KMS-11 (cell line): ENCODE results near the gene TRIO.

ENCODE experiments used
- H2AFZ ChIP-seq: fragments of 200-600 bp; sonication (generic); 2 replicates; pipeline ENCODE4 v1.6.1; 2016; ENCODE audit warnings: antibody characterized with exemption, mixed run types, low read depth
- H3K27ac ChIP-seq: fragments of 200-600 bp; sonication (generic); 2 replicates; pipeline ENCODE4 v1.6.1; 2016; ENCODE audit warnings: mild to moderate bottlenecking, mixed run types
- H3K27me3 ChIP-seq: fragments of 200-600 bp; sonication (generic); 2 replicates; pipeline ENCODE4 v1.6.1; 2017; ENCODE audit warnings: mild to moderate bottlenecking, low read depth, mixed run types, moderate library complexity; ENCODE audit not compliant: insufficient read depth
- H3K36me3 ChIP-seq: fragments of 200-600 bp; sonication (generic); 2 replicates; pipeline ENCODE4 v1.6.1; 2017; ENCODE audit warnings: mild to moderate bottlenecking, mixed run types; ENCODE audit not compliant: insufficient read depth
- H3K4me1 ChIP-seq: fragments of 200-600 bp; sonication (generic); 2 replicates; pipeline ENCODE4 v1.6.1; 2016; ENCODE audit warnings: mild to moderate bottlenecking, low read depth, mixed run types; ENCODE audit not compliant: poor library complexity, severe bottlenecking
- H3K4me2 ChIP-seq: fragments of 200-600 bp; sonication (generic); 2 replicates; pipeline ENCODE4 v1.7.0; 2016; ENCODE audit warnings: mild to moderate bottlenecking, mixed run types
- H3K4me3 ChIP-seq: fragments of 200-600 bp; sonication (generic); IDR thresholded peaks from 2 replicates; pipeline ENCODE4 v1.6.1; 2017; ENCODE audit warnings: low read depth, low read length, mixed read lengths; ENCODE audit not compliant: insufficient read depth
- H3K79me2 ChIP-seq: fragments of 200-600 bp; sonication (generic); 2 replicates; pipeline ENCODE4 v1.6.1; 2016; ENCODE audit warnings: low read depth, mixed run types; ENCODE audit not compliant: insufficient read depth
- H3K9ac ChIP-seq: fragments of 200-600 bp; sonication (generic); 2 replicates; pipeline ENCODE4 v1.6.1; 2016; ENCODE audit warnings: mild to moderate bottlenecking, mixed run types
- H4K20me1 ChIP-seq: fragments of 200-600 bp; sonication (generic); 2 replicates; pipeline ENCODE4 v1.6.1; 2016; ENCODE audit warnings: mild to moderate bottlenecking, mixed run types; ENCODE audit not compliant: insufficient read depth
- TF ChIP-seq, protein P1 (sequence below): fragments of 200-600 bp; sonication (generic); conservative IDR thresholded peaks from 2 replicates; pipeline ENCODE4 v1.6.1; 2017; ENCODE audit warnings: low read depth, mild to moderate bottlenecking, antibody characterized with exemption, low read length, moderate library complexity, mixed read lengths

The TRIO gene

DNA sequence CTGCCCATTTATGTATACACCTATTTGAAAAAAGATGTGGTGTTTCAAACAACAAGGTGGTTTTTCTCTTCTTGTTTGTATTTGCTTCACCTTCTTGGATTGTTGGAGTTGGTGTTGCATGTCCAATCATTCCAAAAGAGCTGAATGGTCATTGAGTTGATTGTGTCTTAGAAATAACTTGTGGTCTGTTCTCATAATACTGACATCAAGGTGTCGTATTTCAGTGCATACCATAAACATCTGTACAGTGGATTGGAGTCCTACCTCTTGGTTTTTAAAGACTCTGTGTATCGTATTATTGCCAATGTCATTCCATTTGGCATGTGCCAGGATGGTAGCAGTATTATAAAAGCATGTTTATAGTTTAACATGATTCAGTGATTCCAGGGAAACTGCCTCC is 73.2 kb downstream of the TRIO start:
- no peak overlapping the region for H2AFZ ChIP-seq
- H4K20me1 ChIP-seq = no peaks in the 10 kb centered on the region
- H3K79me2 ChIP-seq = peaks cover 87% of the 10 kb centered on the region
- peak overlapping the region; percentile 86 for H3K4me2 ChIP-seq
- H3K27ac ChIP-seq = peak overlapping the region; percentile 92
- H3K4me3 ChIP-seq = no peak overlapping the region
- peak overlapping the region; percentile 48; the same call in 1 of the 2 replicates for H3K9ac ChIP-seq
- H3K36me3 ChIP-seq = no peaks in the 10 kb centered on the region
- TF ChIP-seq, protein P1, sequence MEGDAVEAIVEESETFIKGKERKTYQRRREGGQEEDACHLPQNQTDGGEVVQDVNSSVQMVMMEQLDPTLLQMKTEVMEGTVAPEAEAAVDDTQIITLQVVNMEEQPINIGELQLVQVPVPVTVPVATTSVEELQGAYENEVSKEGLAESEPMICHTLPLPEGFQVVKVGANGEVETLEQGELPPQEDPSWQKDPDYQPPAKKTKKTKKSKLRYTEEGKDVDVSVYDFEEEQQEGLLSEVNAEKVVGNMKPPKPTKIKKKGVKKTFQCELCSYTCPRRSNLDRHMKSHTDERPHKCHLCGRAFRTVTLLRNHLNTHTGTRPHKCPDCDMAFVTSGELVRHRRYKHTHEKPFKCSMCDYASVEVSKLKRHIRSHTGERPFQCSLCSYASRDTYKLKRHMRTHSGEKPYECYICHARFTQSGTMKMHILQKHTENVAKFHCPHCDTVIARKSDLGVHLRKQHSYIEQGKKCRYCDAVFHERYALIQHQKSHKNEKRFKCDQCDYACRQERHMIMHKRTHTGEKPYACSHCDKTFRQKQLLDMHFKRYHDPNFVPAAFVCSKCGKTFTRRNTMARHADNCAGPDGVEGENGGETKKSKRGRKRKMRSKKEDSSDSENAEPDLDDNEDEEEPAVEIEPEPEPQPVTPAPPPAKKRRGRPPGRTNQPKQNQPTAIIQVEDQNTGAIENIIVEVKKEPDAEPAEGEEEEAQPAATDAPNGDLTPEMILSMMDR = no peak
- H3K27me3 ChIP-seq = no peaks in the 10 kb centered on the region
- H3K4me1 ChIP-seq = peaks cover 100% of the 10 kb centered on the region

DNA sequence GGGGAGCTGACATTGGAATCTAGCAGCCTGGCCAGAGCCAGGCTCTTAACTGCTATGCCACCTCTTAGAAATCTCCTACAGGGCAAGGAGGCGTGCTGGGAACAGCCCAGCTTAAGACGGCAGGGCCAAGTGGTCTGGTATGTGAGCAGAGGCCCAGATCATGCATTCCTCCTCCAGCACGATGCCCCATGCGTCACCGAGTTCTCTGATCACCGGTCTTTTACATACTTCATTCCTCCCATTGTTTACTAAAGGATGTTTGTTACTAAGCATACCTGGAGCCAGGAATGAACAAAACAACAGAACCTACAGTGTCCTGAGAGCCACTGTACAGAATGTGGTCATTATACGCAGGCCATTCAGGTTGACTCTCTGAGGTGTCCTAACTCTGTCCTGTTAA is 73.8 kb downstream of the TRIO start:
- Histone ChIP-seq H3K4me1 (peaks cover 99% of the 10 kb centered on the region), H3K4me2 (peak overlapping the region; percentile 86), H3K79me2 (peaks cover 88% of the 10 kb centered on the region), H3K9ac (peak overlapping the region; percentile 48), H3K27me3 (no peaks in the 10 kb centered on the region), H3K4me3 (no peak overlapping the region), H3K27ac (peak overlapping the region; percentile 92), H2AFZ (no peak overlapping the region), H4K20me1 (no peaks in the 10 kb centered on the region), H3K36me3 (no peaks in the 10 kb centered on the region)
- TF ChIP-seq, protein P1 = no peak

DNA sequence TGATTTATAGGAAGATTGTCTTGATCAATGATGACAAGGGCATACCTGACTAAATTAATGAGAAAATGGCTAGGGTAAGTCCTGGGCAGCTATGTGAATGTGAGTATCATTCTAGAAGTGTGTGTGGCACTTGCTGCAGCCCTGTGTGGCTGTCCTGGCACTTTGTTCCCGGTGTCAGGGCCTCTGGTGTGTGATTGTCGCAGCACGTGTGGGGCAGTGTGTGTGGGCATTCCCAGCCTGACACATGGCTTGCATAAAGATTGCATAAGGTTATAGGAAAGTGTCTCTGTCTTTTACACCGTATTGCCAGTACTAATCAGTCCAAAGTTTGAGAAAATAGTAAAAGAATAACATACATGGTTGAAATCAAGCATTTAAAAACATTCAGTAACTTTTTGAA is 74.4 kb downstream of the TRIO start:
- TF ChIP-seq, protein P1 = no peak
- peaks cover 88% of the 10 kb centered on the region for H3K79me2 ChIP-seq
- peak overlapping the region; percentile 86 for H3K4me2 ChIP-seq
- H2AFZ ChIP-seq = no peak overlapping the region
- peaks cover 92% of the 10 kb centered on the region for H3K4me1 ChIP-seq
- no peaks in the 10 kb centered on the region for H3K36me3 ChIP-seq
- no peaks in the 10 kb centered on the region for H4K20me1 ChIP-seq
- peak overlapping the region; percentile 48 for H3K9ac ChIP-seq
- peak overlapping the region; percentile 92 for H3K27ac ChIP-seq
- H3K4me3 ChIP-seq = no peak overlapping the region
- no peaks in the 10 kb centered on the region for H3K27me3 ChIP-seq

DNA sequence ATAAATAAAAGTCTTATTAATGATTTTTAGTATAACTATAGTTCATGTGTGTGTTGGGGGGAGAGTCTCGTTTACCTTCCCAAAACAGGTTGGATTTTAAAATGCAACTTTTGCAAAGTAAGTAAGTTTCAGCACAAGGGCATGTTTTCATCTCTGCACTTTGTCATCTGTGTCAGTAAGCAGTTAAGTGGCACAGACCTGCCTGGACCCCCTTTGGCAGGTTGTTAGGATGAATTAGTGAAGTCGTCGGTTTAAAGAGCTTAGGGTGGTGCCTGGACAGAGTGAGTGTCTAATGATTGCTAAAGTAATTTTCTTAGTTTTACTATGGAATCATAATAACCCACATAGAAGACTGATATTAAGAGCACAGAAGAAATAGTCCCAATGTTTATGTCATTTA is 74.9 kb downstream of the TRIO start:
- Histone ChIP-seq H3K4me3 (no peak overlapping the region), H3K9ac (peak overlapping the region; percentile 48; the same call in 1 of the 2 replicates), H3K27me3 (no peaks in the 10 kb centered on the region), H3K79me2 (peaks cover 91% of the 10 kb centered on the region), H3K36me3 (no peaks in the 10 kb centered on the region), H3K4me1 (peaks cover 88% of the 10 kb centered on the region), H3K4me2 (peak overlapping the region; percentile 86), H2AFZ (no peak overlapping the region), H3K27ac (peak overlapping the region; percentile 92), H4K20me1 (no peaks in the 10 kb centered on the region)
- TF ChIP-seq, protein P1 = no peak
